ACHN (cell line): ENCODE results near the gene RNF44.
"Not testable (repeated sequence)": the region's sequence is repeated elsewhere in the genome, so short reads cannot be mapped to it uniquely, and the experiment has no call there.

ENCODE experiments used
- DNase-seq: peaks from one replicate; pipeline ENCODE4 v3.0.0-alpha.2; 2015
- in situ Hi-C: cut with HindIII; loops from 2 replicates; pipeline ENCODE4 v1.10.0; 2017; ENCODE audit warnings: low sequenced_read_pairs, low pct_ligation_motif_present, low pct_unique_long_range_greater_than_20kb

Gene RNF44

GRCh38 chr5:176497852-176498251 is 39.4 kb downstream of the RNF44 start:
- in situ Hi-C loops: no loop called here
- no peak for DNase-seq

GRCh38 chr5:176492431-176492830 is 44.8 kb downstream of the RNF44 start:
- in situ Hi-C loops: no loop called here

GRCh38 chr5:176491901-176492300 is 45.3 kb downstream of the RNF44 start:
- DNase-seq: no peak
- in situ Hi-C loops: no loop called here

More at GRCh38 chr5:176492431-176492830, 44.8 kb downstream of the RNF44 start:
- no peak for DNase-seq

GRCh38 chr5:176491101-176491502 is 46.1 kb downstream of the RNF44 start:
- in situ Hi-C loops: no loop called here
- no peak for DNase-seq

GRCh38 chr5:176490301-176490700 is 46.9 kb downstream of the RNF44 start:
- in situ Hi-C loops: no loop called here
- DNase-seq: no peak

GRCh38 chr5:176489077-176489476 is 48.1 kb downstream of the RNF44 start:
- in situ Hi-C loops: no loop called here
- no peak for DNase-seq

GRCh38 chr5:176487160-176487559 is 50.0 kb downstream of the RNF44 start:
- DNase-seq, in situ Hi-C loops: not testable (repeated sequence)

- DNase-seq: no peak
- in situ Hi-C loops: no loop called here
These were observed 50.9 kb downstream of the RNF44 start for GRCh38 chr5:176486189-176486757.

GRCh38 chr5:176485176-176485575 is 52.0 kb downstream of the RNF44 start:
- no peak for DNase-seq
- in situ Hi-C loops: no loop called here

- DNase-seq: no peak
- in situ Hi-C loops: no loop called here
These were observed 55.5 kb downstream of the RNF44 start for GRCh38 chr5:176481711-176482110.
